EL (cell line): ENCODE results near the gene TNK1.

ENCODE experiments used
- DNase-seq: peaks from one replicate; pipeline ENCODE4 v3.0.0-alpha.2; 2016

The TNK1 gene

DNA sequence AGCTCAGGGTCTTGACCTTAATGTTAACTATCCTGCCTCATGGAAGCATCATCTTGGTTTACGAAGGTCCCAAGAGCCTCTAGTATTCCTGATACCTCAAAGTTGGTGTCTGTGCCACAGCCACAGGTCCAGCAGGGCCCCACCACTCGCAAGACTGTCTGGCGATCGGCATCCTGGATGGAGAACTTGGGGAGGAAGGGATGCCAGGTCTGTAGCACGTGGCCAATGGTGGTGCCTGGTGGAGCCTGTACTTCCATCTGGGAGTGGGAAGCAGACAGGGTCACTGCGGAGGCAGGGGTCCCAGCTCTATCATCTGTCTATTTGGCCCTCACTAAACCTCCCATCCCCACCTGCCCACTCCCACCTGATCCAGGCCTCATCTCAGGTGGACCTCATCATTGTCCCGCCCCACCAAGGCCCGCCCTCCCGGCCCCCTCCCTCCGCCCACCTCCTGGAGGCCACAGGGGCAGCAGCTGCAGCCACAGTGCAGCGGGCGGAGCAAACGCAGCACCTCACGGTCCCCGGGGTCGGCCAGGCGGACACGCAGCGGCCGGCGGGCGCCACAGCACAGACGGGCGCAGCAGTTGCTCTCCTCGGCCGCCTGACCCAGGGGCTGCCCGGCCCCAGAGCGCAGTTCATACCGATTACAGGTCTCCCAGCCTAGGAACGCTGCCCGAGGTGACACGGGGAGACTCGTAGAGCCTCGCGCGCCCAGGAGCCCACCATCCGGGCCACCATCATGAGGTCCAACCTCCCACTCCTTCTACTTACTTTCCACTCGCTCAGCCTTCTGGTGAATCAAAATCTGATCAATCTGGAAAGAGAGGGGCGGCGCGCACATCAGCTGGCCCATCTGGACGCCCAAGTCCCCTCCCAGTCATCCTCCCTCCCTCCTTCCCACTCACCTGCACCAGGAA, 12.1 kb downstream of the TNK1 start:
- DNase-seq: no peak

GRCh38 chr17:7393613-7394451, 12.9 kb downstream of the TNK1 start:
- DNase-seq: peak; percentile 39

DNA sequence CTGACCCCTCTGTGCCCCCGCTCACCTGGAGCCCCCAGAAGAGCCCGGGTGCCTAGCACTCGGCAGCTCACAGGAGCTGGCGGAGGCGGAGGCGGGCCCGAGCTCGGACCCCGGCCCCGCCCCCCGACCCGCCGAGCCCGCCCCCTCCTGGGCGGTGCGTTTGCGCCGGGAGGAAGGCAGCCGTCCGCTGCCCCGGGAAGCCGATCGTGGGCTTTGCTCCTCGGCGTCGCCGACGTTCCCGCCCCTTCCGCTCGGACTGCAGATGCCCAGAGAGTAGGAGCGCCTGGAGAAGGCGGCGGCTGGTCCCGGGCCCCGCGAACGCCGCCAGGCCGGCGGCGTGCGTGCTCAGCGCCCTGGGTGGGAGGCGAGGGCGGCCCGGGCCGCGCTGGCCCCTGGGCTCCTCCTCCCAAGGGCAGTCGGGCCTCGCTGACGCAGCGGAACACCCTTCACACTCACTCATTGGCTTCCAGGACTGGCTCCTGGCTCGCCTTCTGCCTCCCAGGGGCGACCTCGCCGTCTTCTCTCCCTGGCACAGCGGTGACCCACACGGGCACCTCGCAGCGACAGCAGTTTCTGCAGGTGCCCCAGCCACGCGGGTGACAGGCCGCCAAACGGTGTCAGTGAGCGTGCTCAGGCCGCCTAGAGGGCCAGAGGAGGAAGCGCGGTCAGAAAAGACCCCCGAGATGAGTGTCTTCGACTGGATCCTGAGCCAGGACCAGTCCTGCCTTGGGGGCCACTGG, 13.7 kb downstream of the TNK1 start, which contains the start of gene PLSCR3:
Gene PLSCR3, minus strand, starts transcription at position 74 of the 740 bp plus-strand sequence. CDS start 415 bp downstream, outside the sequence.
- DNase-seq: peak; percentile 90

GRCh38 chr17:7396147-7396546, 15.3 kb downstream of the TNK1 start:
- no peak for DNase-seq

- no peak for DNase-seq
Observed at GRCh38 chr17:7398612-7399011, 17.7 kb downstream of the TNK1 start.

DNA sequence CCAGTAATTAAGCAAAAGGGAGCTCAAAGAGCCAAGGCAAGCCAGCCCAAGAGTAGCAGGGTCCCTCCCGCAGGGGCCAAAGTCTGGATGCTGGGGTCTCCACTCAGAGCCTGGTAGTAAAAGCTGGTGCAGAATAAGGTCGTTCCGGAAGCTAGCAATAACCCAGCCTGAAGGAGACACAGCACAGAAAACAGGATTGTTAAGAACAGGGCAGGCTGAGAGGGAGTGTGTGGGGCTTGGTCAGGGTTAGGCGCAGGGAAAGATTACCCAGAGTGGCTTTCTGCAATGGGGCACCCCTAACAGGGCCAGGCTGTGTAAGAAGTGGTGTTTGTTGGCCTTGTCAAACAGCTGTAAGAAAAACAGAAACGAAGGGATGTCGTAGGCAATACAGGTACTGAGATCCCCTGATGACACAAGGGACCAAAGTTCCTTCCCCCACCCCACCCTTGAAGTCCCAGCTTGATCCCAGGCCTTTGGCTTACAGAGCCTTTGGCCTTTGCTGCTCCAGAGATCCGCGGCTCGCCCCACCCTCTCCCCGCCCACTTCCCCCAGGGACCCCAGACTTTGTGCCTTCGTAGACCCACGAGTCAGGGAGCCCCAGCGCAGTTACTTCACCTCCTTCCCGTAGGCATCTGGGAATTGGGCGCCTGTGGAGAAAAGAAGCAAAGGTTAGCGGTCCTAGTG, 22.3 kb downstream of the TNK1 start:
- no peak for DNase-seq

- peak; percentile 81 for DNase-seq
Observed at GRCh38 chr17:7403727-7403976, 22.8 kb downstream of the TNK1 start.

- peak; percentile 100 for DNase-seq
Observed at GRCh38 chr17:7403977-7404736, 23.3 kb downstream of the TNK1 start, which contains the start of gene TMEM256. TMEM256 (minus strand) TSS chr17:7404097; CDS start chr17:7404084, 13 bp downstream.

DNA sequence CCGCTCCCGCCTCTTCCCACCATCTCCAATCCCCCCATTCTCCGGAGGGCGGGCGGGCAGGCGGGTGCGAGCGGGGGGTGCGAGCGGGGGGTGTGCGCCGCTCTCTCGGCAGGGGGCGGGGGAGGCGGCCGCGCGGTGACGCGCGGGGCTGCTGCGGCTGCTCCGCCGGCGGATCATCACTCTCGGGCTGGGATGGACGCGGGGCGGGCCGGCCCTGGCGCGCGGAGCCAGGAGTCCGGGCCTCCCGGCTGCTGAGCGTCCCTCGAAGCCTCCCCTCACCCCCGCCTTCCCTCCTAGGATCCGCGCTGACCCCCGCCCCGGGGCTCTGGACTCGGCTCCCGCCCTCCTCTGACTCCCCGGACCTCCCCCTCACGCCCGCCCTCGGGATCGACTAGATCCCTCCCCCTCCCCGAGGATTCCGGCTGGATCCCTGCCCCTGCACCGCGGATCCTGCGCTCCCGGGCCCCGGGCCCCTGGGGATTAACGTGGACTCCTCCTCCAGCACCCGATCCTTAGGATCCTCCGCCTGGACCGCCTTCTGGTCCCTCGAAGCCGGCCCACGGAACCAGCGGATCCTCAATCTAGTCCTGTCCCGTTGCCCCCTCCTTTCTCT, 24.0 kb downstream of the TNK1 start:
- no peak for DNase-seq

DNA sequence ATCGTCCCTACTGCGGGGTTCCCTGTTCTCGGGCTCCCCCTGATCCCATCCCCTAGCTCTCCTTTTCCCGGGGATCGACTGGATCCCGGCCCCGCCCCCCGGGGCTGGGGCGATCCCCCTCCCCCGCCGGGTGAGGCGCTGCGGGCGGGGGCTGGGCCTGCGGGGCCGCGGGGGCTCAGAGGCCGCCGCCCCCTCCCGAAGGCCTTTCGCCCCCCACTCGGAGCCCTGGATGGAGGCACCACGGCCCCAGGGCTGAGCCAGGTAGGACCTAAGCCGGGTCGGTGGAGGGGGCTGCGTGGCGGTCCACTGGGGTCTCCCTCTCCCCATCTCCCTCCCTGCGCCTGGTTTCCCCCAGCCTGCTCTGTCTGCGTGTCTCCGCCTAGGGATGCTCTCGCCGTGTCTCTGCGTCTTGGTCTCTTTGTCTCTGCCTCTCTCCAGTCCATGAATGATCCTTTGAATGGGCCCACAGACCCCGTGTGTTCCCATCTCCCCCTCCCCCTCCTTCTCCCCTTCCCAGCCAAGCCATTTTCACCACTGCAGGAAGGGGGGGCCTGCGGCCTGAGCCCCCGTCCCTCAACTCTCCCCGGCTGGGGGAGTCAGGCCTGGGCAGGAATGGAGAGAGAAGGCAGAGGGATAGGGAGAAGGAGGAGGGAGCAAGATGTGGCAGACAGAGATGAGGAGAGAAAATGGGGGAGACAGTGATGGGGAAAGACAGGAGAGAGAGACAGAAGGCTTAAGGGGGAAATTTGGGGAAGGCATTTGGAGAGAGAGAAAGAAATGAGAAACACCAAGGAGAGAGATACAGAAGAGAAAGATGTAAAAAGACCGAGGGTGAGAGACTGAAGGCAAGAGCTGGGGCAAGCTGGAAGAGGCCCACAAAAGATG, 24.7 kb downstream of the TNK1 start:
- peak; percentile 26 for DNase-seq

- DNase-seq: no peak
Observed at GRCh38 chr17:7406235-7406825, 25.4 kb downstream of the TNK1 start.

GRCh38 chr17:7407082-7407481, 26.2 kb downstream of the TNK1 start:
- DNase-seq: no peak

- no peak for DNase-seq
Observed at GRCh38 chr17:7407485-7408251, 26.8 kb downstream of the TNK1 start, which contains the start of gene NLGN2. NLGN2 (plus strand) TSS chr17:7407845; CDS start chr17:7408256, 411 bp downstream.

- DNase-seq: no peak
Observed at GRCh38 chr17:7408252-7408727, 27.4 kb downstream of the TNK1 start.

DNA sequence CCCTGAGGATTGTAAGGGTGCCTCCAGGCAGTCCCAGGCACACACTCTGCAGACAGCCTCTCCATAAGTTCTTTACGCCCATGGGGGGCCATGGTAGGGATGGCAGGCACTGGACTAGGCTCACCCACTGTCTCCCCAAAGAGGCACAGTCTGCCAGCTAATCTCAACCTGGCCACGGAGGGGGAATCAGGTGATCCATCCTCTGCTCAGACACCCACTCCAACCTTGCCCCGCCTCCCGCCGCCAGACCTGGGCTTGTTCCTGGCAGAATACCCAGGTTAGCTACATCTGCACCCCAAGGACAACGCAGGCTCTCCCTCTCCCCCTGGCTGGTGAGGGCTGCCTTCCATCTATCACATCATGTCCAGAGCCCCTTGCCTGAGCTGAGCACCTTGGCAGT, 28.0 kb downstream of the TNK1 start:
- no peak for DNase-seq

DNA sequence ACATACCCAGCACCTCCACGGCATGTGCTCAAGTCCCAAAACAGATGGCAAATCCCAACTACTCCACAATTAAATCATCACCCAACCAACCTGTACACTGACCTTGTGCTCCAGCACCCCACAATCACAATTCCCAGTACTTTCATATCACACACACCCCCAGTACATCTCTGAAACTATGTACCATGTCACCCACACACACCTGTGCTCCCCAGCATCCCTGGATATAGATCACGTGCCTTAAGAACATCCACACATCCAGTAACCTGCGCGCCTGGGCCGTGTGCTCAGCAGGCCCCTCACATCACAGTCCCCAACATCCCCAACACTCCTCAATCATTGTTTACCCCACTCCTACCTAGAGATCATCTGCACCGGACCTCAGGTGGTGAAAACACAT, 28.8 kb downstream of the TNK1 start:
- DNase-seq: no peak

GRCh38 chr17:7410634-7411426, 29.9 kb downstream of the TNK1 start:
- no peak for DNase-seq

- DNase-seq: no peak
Observed at GRCh38 chr17:7411427-7411750, 30.5 kb downstream of the TNK1 start.
